Upper lobe of left lung (tissue), 4 donors: ENCODE data around the gene COL6A1.
A peak's percentile ranks its signal among the peaks of the same experiment; 100 is the strongest.

Experiments used
- CTCF ChIP-seq, 6 experiments: fragments of 450-650 bp in 4 of 6; fragments of 200-600 bp in 2 of 6; sonication (generic) in 2 of 6; IDR thresholded peaks; one replicate each; pipeline ENCODE4 v1.5.1; 2016 to 2019; ENCODE audit warnings: antibody characterized with exemption in 6 of 6
- POLR2A ChIP-seq, 4 donors: fragments of 450-650 bp; IDR thresholded peaks; one replicate each; pipeline ENCODE4 v1.5.1; 2016 to 2017; ENCODE audit warnings: antibody characterized with exemption in 4 of 4, mild to moderate bottlenecking in 2 of 4
- POLR2AphosphoS5 ChIP-seq, 2 donors: sonication (generic); formaldehyde crosslinking; IDR thresholded peaks; one replicate each; pipeline ENCODE4 v1.5.1; 2017; ENCODE audit warnings: antibody characterized with exemption in 2 of 2

- TF ChIP-seq POLR2AphosphoS5 (IDR thresholded peaks at IDR 0.05): peak; percentile 3 to 6
- no peak for TF ChIP-seq CTCF (IDR thresholded peaks at IDR 0.05)
- TF ChIP-seq POLR2A (IDR thresholded peaks at IDR 0.05): no peak
Measured at GRCh38 chr21:45974073-45975019, 7.2 kb upstream of the COL6A1 start.
